Measurements from ENCODE around the gene OR2L13.

Gene OR2L13

DNA sequence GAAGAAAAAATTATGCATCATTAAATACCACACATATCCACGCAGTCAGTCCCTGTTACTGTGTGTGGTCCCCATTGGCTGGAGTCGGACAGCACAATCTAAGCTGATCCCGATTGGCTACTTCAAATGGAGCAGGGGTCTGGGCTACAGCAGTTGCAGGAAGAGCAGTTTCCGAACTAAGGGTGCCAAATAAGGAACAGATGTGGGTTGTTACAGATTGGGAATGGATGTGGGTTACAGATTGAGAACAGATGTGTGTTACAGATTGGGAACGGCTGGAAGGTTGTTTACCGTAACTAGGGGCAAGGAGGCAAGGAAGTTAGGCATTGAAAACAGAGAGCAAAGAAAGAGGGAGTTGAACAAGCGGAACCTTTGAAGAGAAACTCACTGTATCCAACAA is 19.9 kb downstream of the OR2L13 start:
- H2AK5ac ChIP-seq (ENCODE audit: low read length), result no peak overlapping the region
- no peaks in the 10 kb centered on the region for H3K36me3 ChIP-seq (ENCODE audit: control insufficient read depth, insufficient read depth, low read length)
- no peaks in the 10 kb centered on the region for H3K4me1 ChIP-seq (ENCODE audit: control insufficient read depth, low read depth, low read length)
- H3K79me1 ChIP-seq (ENCODE audit: low read length), result no peaks in the 10 kb centered on the region
- no peak overlapping the region for H4K8ac ChIP-seq (ENCODE audit: low read depth, low read length)
- H3K4ac ChIP-seq (ENCODE audit: low read depth, low read length), result no peak overlapping the region
- no peak overlapping the region for H3K27ac ChIP-seq (ENCODE audit: low read depth, low read length)
- H3K18ac ChIP-seq (ENCODE audit: low read length), result no peak overlapping the region
- no peak overlapping the region for H4K5ac ChIP-seq (ENCODE audit: low read length)
- H3K23ac ChIP-seq (ENCODE audit: low read length), result no peak overlapping the region
- no peaks in the 10 kb centered on the region for H3K27me3 ChIP-seq (ENCODE audit: insufficient read depth, low read length, poor library complexity)
- no peak overlapping the region for H3K56ac ChIP-seq (ENCODE audit: low read length)
- no peak overlapping the region for H2BK120ac ChIP-seq (ENCODE audit: low read depth, low read length)
- H3K4me3 ChIP-seq (ENCODE audit: low read length), result no peak overlapping the region
- no peak overlapping the region for H2BK15ac ChIP-seq (replicated peaks; ENCODE audit: low read depth)
- no CpG with 5 or more reads among the region's 7 CpGs for WGBS (ENCODE audit: extremely low coverage, insufficient coverage, low lambda C conversion rate)
- H3K79me2 ChIP-seq (ENCODE audit: control insufficient read depth, insufficient read depth, low read length), result no peaks in the 10 kb centered on the region
- H3K4me2 ChIP-seq (ENCODE audit: low read length), result no peak overlapping the region
- no peak overlapping the region for H3K9ac ChIP-seq (ENCODE audit: low read length)
- DNase-seq, result no peak
- no peak overlapping the region for H2BK5ac ChIP-seq (ENCODE audit: low read length)

DNA sequence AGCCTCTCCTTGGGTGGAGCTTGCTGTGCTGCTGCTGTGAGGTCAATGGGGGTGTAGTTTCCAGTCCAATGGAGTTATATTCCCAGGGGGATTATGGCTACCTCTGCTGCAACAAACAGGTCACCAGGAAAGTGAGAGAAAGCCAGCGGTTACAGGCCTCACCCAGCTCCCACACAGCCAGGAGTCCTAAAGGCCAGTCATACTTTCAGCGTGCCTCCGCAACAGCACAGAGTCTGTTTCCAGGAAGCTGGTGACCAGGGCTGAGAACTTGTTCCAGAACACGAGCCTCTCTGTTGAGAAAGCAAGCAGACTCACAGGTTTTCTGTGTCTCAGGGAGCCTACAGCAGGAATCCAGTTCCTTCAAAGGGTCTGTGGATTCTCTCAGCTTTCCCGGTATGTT is 32.7 kb downstream of the OR2L13 start:
- Histone ChIP-seq H3K4ac (ENCODE audit: low read depth, low read length) (no peak overlapping the region), H3K36me3 (ENCODE audit: control insufficient read depth, insufficient read depth, low read length) (no peaks in the 10 kb centered on the region), H3K4me2 (ENCODE audit: low read length) (no peak overlapping the region), H3K79me1 (ENCODE audit: low read length) (no peaks in the 10 kb centered on the region), H4K5ac (ENCODE audit: low read length) (no peak overlapping the region), H3K27ac (ENCODE audit: low read depth, low read length) (no peak overlapping the region), H3K4me3 (ENCODE audit: low read length) (no peak overlapping the region), H4K8ac (ENCODE audit: low read depth, low read length) (no peak overlapping the region), H3K18ac (ENCODE audit: low read length) (no peak overlapping the region), H3K56ac (ENCODE audit: low read length) (no peak overlapping the region), H3K79me2 (ENCODE audit: control insufficient read depth, insufficient read depth, low read length) (no peaks in the 10 kb centered on the region), H3K4me1 (ENCODE audit: control insufficient read depth, low read depth, low read length) (no peaks in the 10 kb centered on the region), H3K27me3 (ENCODE audit: insufficient read depth, low read length, poor library complexity) (no peaks in the 10 kb centered on the region), H3K9ac (ENCODE audit: low read length) (no peak overlapping the region), H2BK120ac (ENCODE audit: low read depth, low read length) (no peak overlapping the region), H3K23ac (ENCODE audit: low read length) (no peak overlapping the region), H2BK5ac (ENCODE audit: low read length) (no peak overlapping the region), H2BK15ac (replicated peaks; ENCODE audit: low read depth) (no peak overlapping the region), H2AK5ac (ENCODE audit: low read length) (no peak overlapping the region)
- no CpG with 5 or more reads among the region's 5 CpGs for WGBS (ENCODE audit: extremely low coverage, insufficient coverage, low lambda C conversion rate)
- no peak for DNase-seq

- Histone ChIP-seq H3K27me3 (ENCODE audit: insufficient read depth, low read length, poor library complexity) (no peaks in the 10 kb centered on the region), H3K27ac (ENCODE audit: low read depth, low read length) (no peak overlapping the region), H2BK120ac (ENCODE audit: low read depth, low read length) (no peak overlapping the region), H4K8ac (ENCODE audit: low read depth, low read length) (no peak overlapping the region), H2BK5ac (ENCODE audit: low read length) (no peak overlapping the region), H3K23ac (ENCODE audit: low read length) (no peak overlapping the region), H3K4ac (ENCODE audit: low read depth, low read length) (no peak overlapping the region), H2BK15ac (replicated peaks; ENCODE audit: low read depth) (no peak overlapping the region), H3K79me1 (ENCODE audit: low read length) (no peaks in the 10 kb centered on the region), H3K36me3 (ENCODE audit: control insufficient read depth, insufficient read depth, low read length) (no peaks in the 10 kb centered on the region), H4K5ac (ENCODE audit: low read length) (no peak overlapping the region), H3K4me2 (ENCODE audit: low read length) (no peak overlapping the region), H3K18ac (ENCODE audit: low read length) (no peak overlapping the region), H2AK5ac (ENCODE audit: low read length) (no peak overlapping the region), H3K4me1 (ENCODE audit: control insufficient read depth, low read depth, low read length) (no peaks in the 10 kb centered on the region), H3K79me2 (ENCODE audit: control insufficient read depth, insufficient read depth, low read length) (no peaks in the 10 kb centered on the region), H3K4me3 (ENCODE audit: low read length) (no peak overlapping the region), H3K9ac (ENCODE audit: low read length) (no peak overlapping the region), H3K56ac (ENCODE audit: low read length) (no peak overlapping the region)
- no CpG with 5 or more reads among the region's 21 CpGs for WGBS (ENCODE audit: extremely low coverage, insufficient coverage, low lambda C conversion rate)
- no peak for DNase-seq
These were observed 41.8 kb downstream of the OR2L13 start for GRCh38 chr1:248136811-248137210.

- Histone ChIP-seq H4K5ac (ENCODE audit: low read length) (no peak overlapping the region), H2BK15ac (replicated peaks; ENCODE audit: low read depth) (no peak overlapping the region), H3K79me2 (ENCODE audit: control insufficient read depth, insufficient read depth, low read length) (no peaks in the 10 kb centered on the region), H2BK5ac (ENCODE audit: low read length) (no peak overlapping the region), H3K27ac (ENCODE audit: low read depth, low read length) (no peak overlapping the region), H3K36me3 (ENCODE audit: control insufficient read depth, insufficient read depth, low read length) (no peaks in the 10 kb centered on the region), H3K27me3 (ENCODE audit: insufficient read depth, low read length, poor library complexity) (no peaks in the 10 kb centered on the region), H3K9ac (ENCODE audit: low read length) (no peak overlapping the region), H2BK120ac (ENCODE audit: low read depth, low read length) (no peak overlapping the region), H3K79me1 (ENCODE audit: low read length) (no peaks in the 10 kb centered on the region), H3K4me1 (ENCODE audit: control insufficient read depth, low read depth, low read length) (no peaks in the 10 kb centered on the region), H3K4ac (ENCODE audit: low read depth, low read length) (no peak overlapping the region), H3K23ac (ENCODE audit: low read length) (no peak overlapping the region), H3K56ac (ENCODE audit: low read length) (no peak overlapping the region), H3K4me2 (ENCODE audit: low read length) (no peak overlapping the region), H2AK5ac (ENCODE audit: low read length) (no peak overlapping the region), H3K4me3 (ENCODE audit: low read length) (no peak overlapping the region), H3K18ac (ENCODE audit: low read length) (no peak overlapping the region), H4K8ac (ENCODE audit: low read depth, low read length) (no peak overlapping the region)
- no CpG with 5 or more reads among the region's 1 CpG for WGBS (ENCODE audit: extremely low coverage, insufficient coverage, low lambda C conversion rate)
- no peak for DNase-seq
These were observed 45.9 kb downstream of the OR2L13 start for GRCh38 chr1:248140846-248141245.

GRCh38 chr1:248143311-248143710 is 48.3 kb downstream of the OR2L13 start:
- H3K4ac ChIP-seq (ENCODE audit: low read depth, low read length), result no peak overlapping the region
- no peak overlapping the region for H4K5ac ChIP-seq (ENCODE audit: low read length)
- H3K27ac ChIP-seq (ENCODE audit: low read depth, low read length), result no peak overlapping the region
- no peak overlapping the region for H2AK5ac ChIP-seq (ENCODE audit: low read length)
- H3K27me3 ChIP-seq (ENCODE audit: insufficient read depth, low read length, poor library complexity), result no peaks in the 10 kb centered on the region
- H3K56ac ChIP-seq (ENCODE audit: low read length), result no peak overlapping the region
- no peaks in the 10 kb centered on the region for H3K79me1 ChIP-seq (ENCODE audit: low read length)
- no peak overlapping the region for H2BK5ac ChIP-seq (ENCODE audit: low read length)
- H2BK15ac ChIP-seq (replicated peaks; ENCODE audit: low read depth), result no peak overlapping the region
- no peak overlapping the region for H3K9ac ChIP-seq (ENCODE audit: low read length)
- no peak for DNase-seq
- WGBS (ENCODE audit: extremely low coverage, insufficient coverage, low lambda C conversion rate), result 100% methylated on average over 1 of the region's 1 CpG
- H3K23ac ChIP-seq (ENCODE audit: low read length), result no peak overlapping the region
- H4K8ac ChIP-seq (ENCODE audit: low read depth, low read length), result no peak overlapping the region
- H2BK120ac ChIP-seq (ENCODE audit: low read depth, low read length), result no peak overlapping the region
- H3K79me2 ChIP-seq (ENCODE audit: control insufficient read depth, insufficient read depth, low read length), result no peaks in the 10 kb centered on the region
- no peaks in the 10 kb centered on the region for H3K36me3 ChIP-seq (ENCODE audit: control insufficient read depth, insufficient read depth, low read length)
- no peak overlapping the region for H3K4me3 ChIP-seq (ENCODE audit: low read length)
- H3K18ac ChIP-seq (ENCODE audit: low read length), result no peak overlapping the region
- H3K4me2 ChIP-seq (ENCODE audit: low read length), result no peak overlapping the region
- H3K4me1 ChIP-seq (ENCODE audit: control insufficient read depth, low read depth, low read length), result no peaks in the 10 kb centered on the region

DNA sequence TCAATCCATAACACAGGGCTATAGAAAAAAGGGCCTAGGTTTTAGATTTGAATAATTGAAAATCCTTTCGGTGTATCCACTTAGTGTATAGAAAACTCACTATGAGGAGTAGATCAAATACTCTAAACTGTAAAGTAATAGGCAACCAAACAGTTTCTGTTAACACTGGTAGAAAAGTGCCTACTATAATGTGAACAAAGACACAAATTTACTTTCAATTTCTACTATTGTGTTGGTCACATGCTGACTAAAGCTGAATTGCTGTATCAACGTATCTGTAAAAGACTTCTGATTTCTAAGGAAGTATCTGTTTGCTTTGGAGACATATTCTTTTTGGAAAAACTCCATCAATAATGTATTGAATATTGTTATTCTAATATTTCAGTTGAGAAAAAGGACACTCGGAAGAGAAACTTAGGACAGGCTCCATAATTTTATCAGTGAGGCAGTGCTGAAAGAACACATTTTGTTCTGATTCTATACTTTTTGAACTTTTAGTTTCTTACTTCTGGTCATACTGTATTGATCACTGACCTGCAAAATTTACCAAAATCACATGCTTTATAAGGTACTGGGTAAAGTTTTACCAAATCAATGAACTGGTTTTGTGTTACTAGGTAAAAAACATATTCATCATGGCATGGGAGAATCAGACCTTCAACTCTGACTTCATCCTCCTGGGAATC is 49.7 kb downstream of the OR2L13 start, which contains the start of gene OR2M5:
OR2M5 (plus strand) TSS at position 636 of the 686 bp plus-strand sequence; CDS start at position 636, 0 bp downstream.
- no peak within 1 kb of the TSS for H3K27ac ChIP-seq (ENCODE audit: low read depth, low read length)
- no peak for DNase-seq
- no peak within 1 kb of the TSS for H2AK5ac ChIP-seq (ENCODE audit: low read length)
- WGBS (ENCODE audit: extremely low coverage, insufficient coverage, low lambda C conversion rate), result no CpG with 5 or more reads among the region's 3 CpGs
- no peak within 1 kb of the TSS for H2BK120ac ChIP-seq (ENCODE audit: low read depth, low read length)
- no peak within 1 kb of the TSS for H3K23ac ChIP-seq (ENCODE audit: low read length)
- H4K5ac ChIP-seq (ENCODE audit: low read length), result no peak within 1 kb of the TSS
- H3K4me1 ChIP-seq (ENCODE audit: control insufficient read depth, low read depth, low read length), result no peaks in the 10 kb centered on the region
- no peak within 1 kb of the TSS for H2BK15ac ChIP-seq (replicated peaks; ENCODE audit: low read depth)
- no peak within 1 kb of the TSS for H3K4me2 ChIP-seq (ENCODE audit: low read length)
- H3K9ac ChIP-seq (ENCODE audit: low read length), result no peak within 1 kb of the TSS
- H3K79me1 ChIP-seq (ENCODE audit: low read length), result no peaks in the 10 kb centered on the region
- H4K8ac ChIP-seq (ENCODE audit: low read depth, low read length), result no peak within 1 kb of the TSS
- H3K56ac ChIP-seq (ENCODE audit: low read length), result no peak within 1 kb of the TSS
- H3K36me3 ChIP-seq (ENCODE audit: control insufficient read depth, insufficient read depth, low read length), result no peaks in the 10 kb centered on the region
- no peak within 1 kb of the TSS for H3K4me3 ChIP-seq (ENCODE audit: low read length)
- no peaks in the 10 kb centered on the region for H3K79me2 ChIP-seq (ENCODE audit: control insufficient read depth, insufficient read depth, low read length)
- H2BK5ac ChIP-seq (ENCODE audit: low read length), result no peak within 1 kb of the TSS
- H3K18ac ChIP-seq (ENCODE audit: low read length), result no peak within 1 kb of the TSS
- no peak within 1 kb of the TSS for H3K4ac ChIP-seq (ENCODE audit: low read depth, low read length)
- no peaks in the 10 kb centered on the region for H3K27me3 ChIP-seq (ENCODE audit: insufficient read depth, low read length, poor library complexity)
